Effector CD8-positive, alpha-beta T cell (primary cell): Measurements from ENCODE around the gene PHETA1.
"Not testable (repeated sequence)": the region's sequence is repeated elsewhere in the genome, so short reads cannot be mapped to it uniquely, and the experiment has no call there.

Experiments
- DNase-seq: peaks from one replicate; lab custom pipeline; 2025; lab: John Stamatoyannopoulos, UW

The PHETA1 gene

DNA sequence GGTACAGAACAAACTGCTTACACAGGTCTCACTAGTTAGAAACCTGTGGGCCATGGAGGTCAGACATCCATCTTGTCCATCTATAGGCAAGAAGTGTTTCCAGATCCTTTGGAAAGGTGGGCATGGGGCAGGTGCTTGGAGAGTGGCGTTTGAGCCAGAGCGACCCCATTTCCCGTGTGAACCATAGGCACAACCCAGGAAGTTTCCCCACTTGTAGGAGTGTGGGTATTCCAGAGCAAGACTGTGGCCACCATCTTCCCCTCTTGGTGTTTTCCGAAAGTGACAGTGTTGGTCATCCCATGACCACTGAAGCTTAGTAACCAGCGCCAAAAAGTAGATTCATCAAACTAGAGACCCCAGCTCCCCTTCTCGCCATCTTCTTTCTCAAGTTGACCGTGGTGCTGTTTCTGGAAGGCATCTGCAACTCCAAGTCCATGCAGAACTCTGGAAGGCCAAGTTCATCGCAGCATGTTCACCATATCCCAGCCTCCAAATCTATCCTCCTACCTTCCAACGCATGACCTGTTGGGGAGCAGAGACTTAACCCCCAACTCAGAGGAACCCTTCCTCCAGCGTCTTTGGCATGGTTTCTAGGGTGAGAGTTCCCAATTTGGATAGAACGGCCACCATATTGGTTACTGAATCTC is 19.7 kb downstream of the PHETA1 start:
- no peak for DNase-seq

DNA sequence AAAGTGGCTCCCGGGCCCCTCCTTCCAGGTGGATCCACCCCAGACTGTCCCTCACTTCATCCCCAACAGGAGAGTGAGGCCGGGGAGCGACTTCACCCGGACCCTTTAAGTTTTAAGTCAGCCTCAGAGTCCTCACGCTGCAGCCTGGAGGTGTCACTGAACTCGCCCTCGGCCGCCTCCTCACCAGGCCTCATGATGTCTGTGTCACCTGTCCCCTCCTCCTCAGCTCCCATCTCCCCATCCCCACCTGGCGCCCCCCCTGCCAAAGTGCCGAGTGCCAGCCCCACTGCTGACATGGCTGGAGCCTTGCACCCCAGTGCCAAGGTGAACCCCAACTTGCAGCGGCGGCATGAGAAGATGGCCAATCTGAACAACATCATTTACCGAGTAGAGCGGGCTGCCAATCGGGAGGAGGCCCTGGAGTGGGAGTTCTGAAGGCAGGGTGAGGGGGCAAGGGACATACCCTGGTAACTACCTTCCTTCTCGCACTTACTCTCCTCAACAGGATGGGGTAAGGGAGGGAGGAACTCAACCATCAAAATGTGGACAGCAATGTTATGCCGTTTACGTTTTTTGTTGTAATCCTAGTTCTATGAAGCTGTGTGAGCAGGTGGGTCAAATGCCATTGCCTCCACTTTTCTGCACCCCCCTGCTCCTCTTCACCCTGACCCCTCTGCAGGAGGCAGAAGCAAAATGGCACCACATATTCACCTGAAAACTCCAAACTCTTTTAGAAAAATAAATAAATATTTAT is 20.8 kb downstream of the PHETA1 start:
- DNase-seq: no peak

GRCh38 chr12:111344254-111344875 is 24.5 kb downstream of the PHETA1 start:
- no peak for DNase-seq

GRCh38 chr12:111343181-111343580 is 25.7 kb downstream of the PHETA1 start:
- no peak for DNase-seq

GRCh38 chr12:111342376-111342775 is 26.5 kb downstream of the PHETA1 start:
- DNase-seq: no peak

DNA sequence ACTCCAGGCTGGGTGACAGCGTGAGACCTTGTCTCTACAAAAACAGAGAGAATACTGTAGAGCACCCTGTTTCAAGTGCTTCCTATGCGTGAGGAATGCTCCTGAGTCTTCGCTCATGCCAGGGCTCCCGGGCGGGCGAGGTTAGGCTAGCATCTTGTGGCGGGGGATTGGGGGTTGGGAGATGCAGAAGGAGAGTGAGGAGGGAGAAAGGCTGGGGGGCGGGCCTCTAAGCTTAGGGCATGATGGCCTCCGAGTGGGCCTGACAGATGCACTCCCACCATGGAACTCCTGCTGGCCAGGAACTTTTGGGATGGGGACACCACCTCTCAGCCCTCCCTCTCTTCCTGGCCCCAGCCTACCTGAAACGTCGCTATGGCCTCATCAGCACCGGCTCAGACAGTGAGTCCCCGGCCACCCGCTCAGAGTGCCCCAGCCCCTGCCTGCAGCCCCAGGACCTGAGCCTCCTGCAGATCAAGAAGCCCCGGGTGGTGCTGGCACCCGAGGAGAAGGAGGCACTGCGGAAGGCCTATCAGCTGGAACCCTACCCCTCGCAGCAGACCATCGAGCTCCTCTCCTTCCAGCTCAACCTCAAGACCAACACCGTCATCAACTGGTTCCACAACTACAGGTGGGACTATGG is 27.3 kb downstream of the PHETA1 start:
- DNase-seq: no peak

DNA sequence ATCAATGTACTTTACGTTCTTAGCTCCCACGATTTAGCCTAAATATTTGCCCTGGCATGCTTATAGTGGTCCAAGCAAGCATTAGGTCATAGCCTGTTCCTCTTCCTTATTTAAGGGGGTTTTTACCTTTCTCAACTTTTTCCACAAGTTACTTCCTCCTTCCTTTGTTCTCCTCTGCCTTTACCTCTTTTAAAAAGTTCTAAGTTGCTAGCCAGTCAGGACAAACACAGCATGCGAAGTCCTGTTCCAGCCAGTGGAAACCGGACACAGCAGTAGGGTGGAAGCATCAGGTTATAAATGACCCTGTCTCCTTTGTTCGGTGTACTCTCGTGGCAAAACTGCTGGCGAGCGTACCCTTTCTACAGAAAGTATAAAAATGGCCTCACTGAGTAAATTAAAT is 28.2 kb downstream of the PHETA1 start:
- not testable (repeated sequence) for DNase-seq

- DNase-seq: no peak
These were observed 28.7 kb downstream of the PHETA1 start for GRCh38 chr12:111340231-111340630.

DNA sequence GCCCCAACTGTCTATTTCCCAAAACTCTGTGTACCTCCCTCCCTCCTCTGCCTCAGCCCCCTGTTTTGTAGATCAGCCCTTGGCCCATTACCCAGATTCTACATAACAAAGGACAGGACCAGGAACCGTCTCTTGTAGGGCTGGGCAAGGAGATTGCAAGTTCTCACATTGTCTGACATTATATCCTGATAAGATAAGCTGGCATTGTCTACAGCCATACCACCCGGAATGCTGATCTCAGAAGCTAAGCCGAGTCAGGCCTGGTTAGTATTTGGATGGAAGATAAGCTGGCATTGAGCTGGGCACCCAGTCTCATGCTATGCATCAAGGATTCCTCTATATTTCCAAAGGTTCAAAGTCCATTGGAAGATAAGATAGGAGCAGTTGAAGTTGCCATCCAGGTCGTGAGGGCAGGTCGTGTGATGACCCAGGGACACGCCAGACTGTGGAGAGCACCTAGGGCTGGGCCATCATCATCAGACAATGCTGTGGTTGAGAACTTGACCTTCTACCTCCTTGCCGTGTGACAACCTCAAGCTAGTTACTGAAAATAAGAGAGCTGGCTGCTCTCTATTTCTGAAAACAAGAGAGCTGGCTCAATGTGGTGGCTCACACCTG is 29.5 kb downstream of the PHETA1 start:
- no peak for DNase-seq

GRCh38 chr12:111338096-111338495 is 30.8 kb downstream of the PHETA1 start:
- DNase-seq: no peak

GRCh38 chr12:111337371-111337770 is 31.5 kb downstream of the PHETA1 start:
- DNase-seq: no peak

DNA sequence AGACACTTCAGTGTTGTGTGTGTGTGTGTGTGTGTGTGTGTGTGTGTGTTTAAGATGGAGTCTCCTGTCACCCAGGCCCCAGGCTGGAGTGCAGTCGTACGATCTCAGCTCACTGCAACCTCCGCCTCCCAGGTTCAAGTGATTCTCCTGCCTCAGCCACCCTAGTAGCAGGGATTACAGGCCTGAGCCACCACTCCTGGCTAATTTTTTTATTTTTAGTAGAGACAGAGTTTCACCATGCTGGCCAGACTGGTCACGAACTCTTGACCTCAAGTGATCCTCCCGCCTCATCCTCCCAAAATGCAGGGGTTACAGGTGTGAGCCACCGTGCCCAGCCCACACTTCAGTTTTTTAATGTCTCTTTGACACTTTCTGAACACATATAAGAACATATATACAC is 32.5 kb downstream of the PHETA1 start:
- DNase-seq: not testable (repeated sequence)

DNA sequence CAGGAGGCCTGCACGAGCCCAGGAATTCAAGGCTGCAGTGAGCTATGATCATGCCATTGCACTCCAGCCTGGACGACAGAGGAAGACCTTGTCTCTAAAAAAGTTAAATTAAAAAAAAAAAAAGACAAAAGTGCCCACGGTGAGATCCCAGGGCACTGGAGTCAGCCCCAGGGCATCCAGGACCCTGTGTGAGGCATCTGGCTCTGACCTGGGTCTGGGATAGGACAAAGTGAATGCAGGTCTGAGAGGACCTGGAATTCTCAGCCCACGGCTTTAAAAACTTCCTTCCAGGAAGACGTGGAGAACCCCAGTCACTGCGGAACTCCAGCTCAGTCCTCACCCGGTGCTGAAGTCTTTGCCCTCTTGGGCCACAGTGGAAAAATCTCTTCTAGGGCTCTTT is 33.1 kb downstream of the PHETA1 start:
- DNase-seq: no peak

GRCh38 chr12:111335301-111335700 is 33.6 kb downstream of the PHETA1 start:
- not testable (repeated sequence) for DNase-seq

DNA sequence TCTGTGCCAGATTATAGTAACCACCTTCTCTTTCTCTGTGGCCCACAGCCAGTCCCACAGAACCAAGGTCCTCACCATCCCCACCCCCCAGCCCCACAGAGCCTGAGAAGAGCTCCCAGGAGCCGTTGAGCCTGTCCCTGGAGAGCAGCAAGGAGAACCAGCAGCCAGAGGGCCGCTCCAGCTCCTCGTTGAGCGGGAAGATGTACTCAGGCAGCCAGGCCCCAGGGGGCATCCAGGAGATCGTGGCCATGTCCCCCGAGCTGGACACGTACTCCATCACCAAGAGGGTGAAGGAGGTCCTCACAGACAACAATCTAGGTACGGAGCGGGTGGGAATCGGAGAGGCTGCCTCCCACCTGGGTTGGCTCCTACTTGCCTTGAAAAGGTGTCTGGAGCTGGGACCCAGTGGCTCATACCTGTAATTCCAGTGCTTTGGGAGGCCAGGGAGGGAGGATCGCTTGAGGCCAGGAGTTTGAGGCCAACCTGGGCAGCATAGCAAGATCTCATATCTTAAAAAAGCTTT is 34.4 kb downstream of the PHETA1 start:
- DNase-seq: no peak

GRCh38 chr12:111330800-111331752 is 37.8 kb downstream of the PHETA1 start:
- no peak for DNase-seq

GRCh38 chr12:111328138-111328537 is 40.8 kb downstream of the PHETA1 start:
- DNase-seq: no peak

DNA sequence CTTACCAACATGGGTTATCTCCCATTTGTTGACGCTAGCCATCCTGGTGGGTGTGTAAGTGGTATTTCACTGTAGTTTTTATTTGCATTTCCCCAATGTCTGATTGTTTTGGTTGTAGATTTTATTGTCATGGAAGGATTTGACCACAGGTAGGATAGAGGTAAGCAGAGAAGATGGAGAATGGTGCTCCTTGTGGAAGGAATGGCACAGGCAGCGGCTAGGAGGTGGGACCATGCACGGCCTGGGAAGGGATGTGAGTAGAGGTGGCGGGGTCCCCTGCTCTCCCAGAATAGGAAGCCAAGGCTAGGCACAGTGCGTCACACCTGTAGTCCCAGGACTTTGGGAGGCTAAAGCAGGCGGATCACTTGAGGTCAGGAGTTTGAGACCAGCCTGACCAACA is 41.4 kb downstream of the PHETA1 start:
- DNase-seq: no peak

- no peak for DNase-seq
These were observed 46.3 kb downstream of the PHETA1 start for GRCh38 chr12:111322336-111323250.

DNA sequence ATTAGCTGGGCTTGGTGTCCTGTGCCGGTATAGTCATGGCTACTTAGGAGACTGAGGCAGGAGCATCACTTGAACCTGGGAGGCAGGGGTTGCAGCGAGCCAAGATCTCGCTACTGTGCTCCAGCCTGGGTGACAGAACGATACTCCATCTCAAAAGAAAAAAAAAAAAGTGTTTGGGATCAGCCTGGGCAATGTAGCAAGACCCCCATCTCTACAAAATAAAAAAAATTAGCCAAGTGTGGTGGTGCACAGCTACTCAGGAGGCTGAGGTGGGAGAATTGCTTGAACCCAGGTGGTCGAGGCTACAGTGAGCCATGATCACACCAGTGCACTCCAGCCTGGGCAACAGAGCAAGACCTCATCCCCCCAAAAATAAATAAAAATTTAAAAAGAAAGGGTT is 47.6 kb downstream of the PHETA1 start:
- no peak for DNase-seq
